ENCODE data around the gene DAG1.

DNA sequence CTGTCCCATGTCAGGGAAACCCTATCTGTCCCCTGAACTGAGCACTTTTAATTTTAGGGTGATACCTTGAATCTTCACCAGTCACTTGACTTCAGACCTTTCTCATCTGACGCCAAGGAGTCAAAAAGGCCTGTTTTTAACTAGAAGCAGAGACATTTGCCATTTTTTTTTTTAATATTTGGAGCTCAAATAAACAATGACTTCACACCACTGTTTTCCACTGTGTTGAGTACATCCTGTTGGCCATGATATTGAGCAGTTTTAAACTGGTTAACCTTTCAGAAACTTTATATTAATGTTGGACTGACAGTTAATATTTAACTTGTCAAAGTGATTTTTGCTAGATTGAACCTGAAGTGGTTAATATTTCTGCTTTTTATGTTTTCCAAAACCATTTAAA, 28.2 kb downstream of the DAG1 start:
- TF ChIP-seq EP300 (IDR thresholded peaks at IDR 0.05; ENCODE audit: low read depth): no peak
- TF ChIP-seq, protein P1, sequence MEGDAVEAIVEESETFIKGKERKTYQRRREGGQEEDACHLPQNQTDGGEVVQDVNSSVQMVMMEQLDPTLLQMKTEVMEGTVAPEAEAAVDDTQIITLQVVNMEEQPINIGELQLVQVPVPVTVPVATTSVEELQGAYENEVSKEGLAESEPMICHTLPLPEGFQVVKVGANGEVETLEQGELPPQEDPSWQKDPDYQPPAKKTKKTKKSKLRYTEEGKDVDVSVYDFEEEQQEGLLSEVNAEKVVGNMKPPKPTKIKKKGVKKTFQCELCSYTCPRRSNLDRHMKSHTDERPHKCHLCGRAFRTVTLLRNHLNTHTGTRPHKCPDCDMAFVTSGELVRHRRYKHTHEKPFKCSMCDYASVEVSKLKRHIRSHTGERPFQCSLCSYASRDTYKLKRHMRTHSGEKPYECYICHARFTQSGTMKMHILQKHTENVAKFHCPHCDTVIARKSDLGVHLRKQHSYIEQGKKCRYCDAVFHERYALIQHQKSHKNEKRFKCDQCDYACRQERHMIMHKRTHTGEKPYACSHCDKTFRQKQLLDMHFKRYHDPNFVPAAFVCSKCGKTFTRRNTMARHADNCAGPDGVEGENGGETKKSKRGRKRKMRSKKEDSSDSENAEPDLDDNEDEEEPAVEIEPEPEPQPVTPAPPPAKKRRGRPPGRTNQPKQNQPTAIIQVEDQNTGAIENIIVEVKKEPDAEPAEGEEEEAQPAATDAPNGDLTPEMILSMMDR (IDR thresholded peaks at IDR 0.05): no peak
- TF ChIP-seq POLR2A (IDR thresholded peaks at IDR 0.05): no peak

All from transverse colon (tissue), 3 donors.